GM19238 (cell line): ENCODE results near the gene PTPRA.
"Not testable (repeated sequence)": the region's sequence is repeated elsewhere in the genome, so short reads cannot be mapped to it uniquely, and the experiment has no call there.

Experiments
- DNase-seq: peaks from one replicate; pipeline ENCODE4 v3.0.0; 2011; ENCODE audit warnings: low spot score; ENCODE audit not compliant: insufficient read length

Gene PTPRA

GRCh38 chr20:2888224-2888955 lies 15.1 kb downstream of the PTPRA start:
- DNase-seq = no peak

- no peak for DNase-seq
Measured at GRCh38 chr20:2889209-2889608, 15.9 kb downstream of the PTPRA start.

GRCh38 chr20:2889797-2890196 lies 16.5 kb downstream of the PTPRA start:
- no peak for DNase-seq

- DNase-seq = no peak
Measured at GRCh38 chr20:2890742-2891141, 17.5 kb downstream of the PTPRA start.

- no peak for DNase-seq
Measured at GRCh38 chr20:2891343-2891742, 18.1 kb downstream of the PTPRA start.

- no peak for DNase-seq
Measured at GRCh38 chr20:2892376-2892775, 19.1 kb downstream of the PTPRA start.

GRCh38 chr20:2894221-2894620 lies 20.9 kb downstream of the PTPRA start:
- DNase-seq = no peak

GRCh38 chr20:2895154-2895553 lies 21.9 kb downstream of the PTPRA start:
- DNase-seq = not testable (repeated sequence)

GRCh38 chr20:2899243-2899642 lies 26.0 kb downstream of the PTPRA start:
- no peak for DNase-seq

GRCh38 chr20:2900845-2901592 lies 27.7 kb downstream of the PTPRA start:
- no peak for DNase-seq

GRCh38 chr20:2902291-2902690 lies 29.0 kb downstream of the PTPRA start:
- no peak for DNase-seq

- no peak for DNase-seq
Measured at GRCh38 chr20:2902818-2903217, 29.5 kb downstream of the PTPRA start.

- no peak for DNase-seq
Measured at GRCh38 chr20:2903686-2904085, 30.4 kb downstream of the PTPRA start.

GRCh38 chr20:2907519-2907918 lies 34.2 kb downstream of the PTPRA start:
- DNase-seq = no peak

- no peak for DNase-seq
Measured at GRCh38 chr20:2909953-2910352, 36.7 kb downstream of the PTPRA start.

- no peak for DNase-seq
Measured at GRCh38 chr20:2911200-2911599, 37.9 kb downstream of the PTPRA start.

GRCh38 chr20:2914160-2914559 lies 40.9 kb downstream of the PTPRA start:
- no peak for DNase-seq

GRCh38 chr20:2917266-2917665 lies 44.0 kb downstream of the PTPRA start:
- no peak for DNase-seq

GRCh38 chr20:2918096-2919049 lies 45.1 kb downstream of the PTPRA start:
- no peak for DNase-seq

- no peak for DNase-seq
Measured at GRCh38 chr20:2919518-2920245, 46.4 kb downstream of the PTPRA start.

- no peak for DNase-seq
Measured at GRCh38 chr20:2920473-2920872, 47.2 kb downstream of the PTPRA start.
